GM18867 (cell line): Measurements from ENCODE around the gene OVAAL.

ENCODE experiments used
- ATAC-seq: cut with Tn5 transposase; IDR thresholded peaks from one replicate; pipeline ENCODE4 v1.9.1; 2021; ENCODE audit warnings: mild to moderate bottlenecking, moderate library complexity; ENCODE audit not compliant: unreplicated experiment

The OVAAL gene

GRCh38 chr1:180568184-180568583 lies 9.4 kb downstream of the OVAAL start:
- ATAC-seq, result no peak

DNA sequence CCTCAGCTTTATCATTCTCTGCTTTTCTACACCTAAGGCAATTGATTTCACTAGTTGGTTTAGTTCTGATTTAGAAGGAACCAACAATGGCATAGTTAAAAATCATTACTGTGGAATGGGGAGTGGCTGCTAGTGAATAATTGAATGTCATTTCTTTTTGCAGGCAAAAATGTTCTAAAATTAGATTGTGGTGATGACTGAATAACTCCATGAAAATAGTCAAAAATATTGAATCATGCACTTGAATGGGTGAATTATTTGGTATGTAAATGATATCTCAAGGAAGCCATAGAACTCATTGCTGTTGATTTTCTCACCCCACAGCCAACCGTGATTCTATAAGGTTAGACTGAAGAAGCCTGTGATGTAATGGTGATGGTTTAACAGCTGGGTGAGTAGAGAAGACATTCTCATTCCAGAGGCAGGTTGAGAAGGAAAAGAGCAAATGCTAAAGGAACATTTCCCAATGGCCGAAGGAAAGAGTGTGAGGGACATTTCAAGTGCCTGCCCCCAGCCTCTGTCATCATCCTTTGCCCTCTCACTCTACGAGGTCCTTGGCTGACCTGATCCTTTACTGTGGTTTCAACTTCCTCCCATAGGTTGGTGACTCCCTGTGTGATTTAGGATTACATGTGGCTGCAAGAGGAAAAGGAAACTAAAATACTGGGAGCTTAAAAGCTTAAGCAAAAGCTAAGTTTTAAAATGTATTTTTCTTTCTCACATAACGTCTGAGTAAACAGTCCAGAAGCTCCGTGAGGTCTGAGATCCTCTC lies 12.5 kb downstream of the OVAAL start:
- ATAC-seq, result no peak

- ATAC-seq, result no peak
Measured at GRCh38 chr1:180571832-180572636, 13.3 kb downstream of the OVAAL start.

- no peak for ATAC-seq
Measured at GRCh38 chr1:180572760-180573159, 14.0 kb downstream of the OVAAL start.

- ATAC-seq, result no peak
Measured at GRCh38 chr1:180574031-180574713, 15.4 kb downstream of the OVAAL start.

GRCh38 chr1:180577361-180577760 lies 18.6 kb downstream of the OVAAL start:
- ATAC-seq, result no peak

DNA sequence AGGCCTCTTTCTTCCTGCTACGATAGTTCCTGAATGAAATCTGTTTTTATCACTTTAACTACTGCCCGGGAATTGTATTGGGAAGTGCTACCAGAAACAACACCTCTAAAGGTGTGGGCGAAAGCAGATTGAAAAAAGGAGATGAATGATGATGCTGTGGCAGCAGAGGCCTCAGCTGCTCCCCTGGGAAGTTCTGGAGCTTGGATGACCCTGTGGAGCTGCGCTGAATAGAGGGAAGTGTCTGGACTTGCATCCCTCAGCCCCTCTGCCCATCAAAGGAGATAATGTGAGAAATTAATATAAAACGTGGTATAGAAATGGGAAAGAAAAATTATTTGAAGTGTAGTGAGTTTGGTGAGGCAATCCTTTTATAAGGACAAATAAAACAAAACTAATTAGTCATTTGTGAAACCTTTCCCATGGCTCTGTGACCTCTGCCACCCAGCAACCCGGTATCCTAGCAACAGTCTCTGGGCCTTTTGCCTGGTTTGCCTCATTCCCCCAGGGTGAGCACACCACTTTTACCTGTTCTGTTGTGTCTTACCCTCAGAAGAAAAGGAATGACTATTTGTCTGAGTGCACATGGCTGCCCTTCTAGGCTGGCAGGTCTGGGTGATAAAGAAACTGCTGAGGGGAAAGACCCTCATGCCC lies 21.3 kb downstream of the OVAAL start:
- no peak for ATAC-seq

GRCh38 chr1:180581635-180582039 lies 22.9 kb downstream of the OVAAL start:
- no peak for ATAC-seq

DNA sequence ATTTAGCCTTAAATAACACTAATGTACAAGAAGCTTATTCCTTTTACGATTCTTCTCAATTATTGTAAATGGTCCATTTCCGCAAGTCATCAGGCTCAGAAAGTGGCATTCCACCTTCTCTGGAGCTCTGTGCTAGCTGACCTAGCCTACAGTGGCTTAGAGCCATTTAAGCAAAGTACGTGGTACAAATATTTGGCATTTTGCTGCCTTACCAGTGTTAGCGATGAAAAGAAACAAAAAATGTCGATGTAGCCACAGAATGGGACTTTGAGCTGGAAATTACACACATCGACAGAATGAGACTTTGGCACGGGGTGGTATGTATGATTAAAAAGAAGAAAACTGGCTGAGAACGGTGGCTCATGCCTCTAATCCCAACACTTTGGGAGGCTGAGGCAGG lies 26.1 kb downstream of the OVAAL start:
- ATAC-seq, result no peak

- ATAC-seq, result no peak
Measured at GRCh38 chr1:180585994-180586359, 27.2 kb downstream of the OVAAL start.

DNA sequence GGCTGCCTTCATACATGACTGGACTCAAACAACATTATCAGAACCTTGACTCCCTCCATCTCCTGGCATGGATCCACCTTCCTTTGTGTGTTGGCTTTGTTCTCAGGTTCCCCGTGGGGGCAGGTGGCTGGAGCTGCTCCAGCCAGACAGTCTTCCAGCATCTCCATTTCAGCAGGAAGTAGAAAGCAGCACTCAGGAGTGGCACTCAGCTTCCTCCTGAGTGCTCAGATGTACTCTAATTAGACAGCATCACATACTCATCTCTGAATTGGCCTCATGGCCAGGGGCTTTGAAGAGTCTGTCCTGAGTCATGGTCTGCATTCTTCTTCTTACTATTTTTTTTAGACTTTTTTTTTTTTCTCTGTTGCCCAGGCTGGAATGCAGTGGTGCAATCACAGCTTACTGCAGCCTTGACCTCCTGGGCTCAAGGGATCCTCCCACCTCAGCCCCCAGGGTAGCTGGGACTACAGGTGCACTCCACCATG lies 27.9 kb downstream of the OVAAL start:
- ATAC-seq, result no peak

DNA sequence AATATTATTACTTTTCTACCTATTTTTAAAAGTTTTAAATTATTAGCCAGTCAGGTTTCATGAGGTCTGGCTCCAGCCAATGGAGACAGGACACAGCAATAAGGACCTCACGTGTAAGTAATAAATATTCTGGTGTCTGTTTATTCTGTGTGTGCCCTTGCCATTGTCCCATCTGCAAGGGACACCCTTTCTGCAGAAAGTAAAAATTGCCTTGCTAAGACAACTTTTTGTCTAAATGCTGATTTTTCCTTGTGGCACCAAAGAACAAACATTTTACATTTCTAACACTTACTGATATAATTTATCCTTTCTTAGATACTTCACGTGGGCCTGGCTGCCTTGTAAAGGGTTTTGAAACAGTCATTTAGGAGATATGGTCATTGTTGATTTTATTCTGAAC lies 29.4 kb downstream of the OVAAL start:
- no peak for ATAC-seq

DNA sequence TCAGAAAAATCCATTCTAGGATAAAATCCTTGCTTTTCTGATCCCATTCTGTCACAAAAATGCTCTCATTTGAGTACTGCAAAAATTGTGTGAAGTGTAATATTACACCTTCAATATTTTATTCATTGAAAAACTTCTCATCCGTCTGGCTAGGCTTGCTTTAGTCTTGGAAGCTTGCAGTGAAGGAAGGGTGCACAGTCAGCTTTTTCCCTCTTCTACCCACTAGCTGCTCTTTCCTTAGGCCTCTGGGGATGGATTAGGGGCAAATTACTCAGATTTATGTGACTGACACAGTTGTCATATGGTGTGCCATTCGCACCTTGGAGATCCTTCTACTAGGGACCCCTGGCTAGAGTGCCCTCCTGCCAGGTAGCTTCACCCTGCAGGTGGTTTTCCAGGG lies 32.1 kb downstream of the OVAAL start:
- no peak for ATAC-seq

DNA sequence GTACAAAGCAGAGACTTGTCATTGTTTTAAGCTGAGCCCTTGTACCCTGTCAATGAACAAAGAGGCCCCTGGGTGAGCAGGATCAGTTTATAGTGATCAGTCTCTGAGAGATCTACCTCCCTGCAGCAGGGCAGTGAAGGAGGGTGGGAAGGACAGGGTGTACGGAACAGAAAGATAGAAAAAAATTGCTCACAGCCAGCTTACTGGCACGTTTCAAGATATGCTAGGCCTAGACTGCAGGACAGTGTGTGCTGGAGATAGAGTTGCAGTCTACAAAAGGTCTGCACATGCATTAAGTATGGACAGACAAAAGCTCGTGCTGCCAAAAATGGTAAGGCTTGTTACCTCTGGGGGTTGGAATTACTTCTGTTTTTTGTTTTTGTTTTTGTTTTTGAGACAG lies 34.6 kb downstream of the OVAAL start:
- no peak for ATAC-seq

- no peak for ATAC-seq
Measured at GRCh38 chr1:180594723-180595122, 36.0 kb downstream of the OVAAL start.

DNA sequence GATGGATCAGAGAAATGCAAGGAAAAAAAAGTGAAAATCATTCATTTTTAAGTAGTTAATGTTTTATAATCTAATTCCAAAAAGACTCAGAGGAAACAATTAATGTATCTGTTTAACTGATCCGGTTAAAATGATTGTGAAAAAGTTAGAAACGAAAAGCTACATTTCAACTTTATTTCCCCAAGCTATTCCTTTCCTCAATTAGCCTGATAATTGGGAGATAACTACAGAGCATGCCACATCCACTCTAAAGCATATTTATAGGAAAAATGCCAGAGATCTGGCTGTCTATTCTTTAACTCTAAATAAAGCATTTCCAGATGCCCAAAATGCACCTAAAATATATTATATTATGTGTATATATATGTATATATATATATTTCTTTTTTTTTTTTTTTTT lies 37.2 kb downstream of the OVAAL start:
- no peak for ATAC-seq

DNA sequence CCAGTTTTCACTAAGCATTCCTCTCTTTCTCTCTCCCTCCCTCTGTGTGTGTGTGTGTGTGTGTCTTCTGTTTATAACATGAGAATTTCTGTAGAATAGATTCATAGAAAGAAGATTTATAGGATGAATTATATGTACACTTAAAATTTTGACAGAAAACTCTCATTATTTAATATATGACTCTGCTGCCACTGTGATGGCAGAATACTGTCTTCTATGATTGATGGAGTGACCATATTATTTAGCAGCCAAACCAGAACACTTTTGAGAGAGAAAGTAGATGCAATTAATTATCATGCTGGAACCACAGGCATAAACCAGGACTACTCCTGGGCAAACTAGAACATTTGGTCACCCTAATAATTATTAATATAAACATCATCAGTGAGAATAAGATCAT lies 38.8 kb downstream of the OVAAL start:
- ATAC-seq, result no peak

GRCh38 chr1:180598333-180598974 lies 39.7 kb downstream of the OVAAL start:
- ATAC-seq, result no peak

DNA sequence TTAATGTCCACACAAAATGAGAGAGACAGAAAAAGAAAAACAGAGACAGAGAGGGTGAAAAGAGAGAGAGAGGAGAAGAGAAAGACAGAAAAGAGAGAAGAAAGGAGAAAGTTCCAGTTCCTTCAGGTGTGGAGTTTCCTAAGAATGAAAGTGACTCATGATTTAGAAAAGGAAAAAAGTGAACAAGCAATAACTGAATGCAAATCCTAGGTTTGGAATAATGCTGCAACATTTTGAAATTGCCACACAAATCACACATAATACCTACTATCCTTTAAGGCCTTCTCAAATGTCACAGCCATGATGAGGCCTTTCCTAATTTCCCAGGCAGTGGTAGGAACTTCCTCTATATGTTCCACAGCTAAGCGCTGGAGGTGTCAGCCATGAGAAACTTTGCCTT lies 41.6 kb downstream of the OVAAL start:
- no peak for ATAC-seq

- no peak for ATAC-seq
Measured at GRCh38 chr1:180601512-180601911, 42.7 kb downstream of the OVAAL start.
